Right atrium auricular region (tissue), 2 donors: Measurements from ENCODE around the gene ENTHD1. TPM values are rescaled to one million over a fixed set of nuclear protein-coding genes. Genes with fewer than 3 reads are reported as not detected.
"Not testable (repeated sequence)": the region's sequence is repeated elsewhere in the genome, so short reads cannot be mapped to it uniquely, and the experiment has no call there.

Source experiments
- DNase-seq: peaks from one replicate; pipeline ENCODE4 v3.0.0-alpha.2; 2019; ENCODE audit warnings: low spot score
- H3K27ac ChIP-seq, 2 donors: fragments of 200-600 bp; sonication (generic); 1 replicate in 1 of 2; 2 replicates in 1 of 2; pipeline ENCODE4 v1.5.1; 2016 to 2019
- H3K27me3 ChIP-seq, 2 donors: fragments of 200-600 bp; sonication (generic); one replicate each; pipeline versions ENCODE4 v1.5.1 to v1.6.0; 2017 to 2019
- H3K36me3 ChIP-seq: fragments of 200-600 bp; sonication (generic); one replicate; pipeline ENCODE4 v1.5.1; 2016
- H3K4me1 ChIP-seq, 2 donors: fragments of 200-600 bp; sonication (generic); one replicate each; pipeline versions ENCODE4 v1.5.1 to v1.6.0; 2017 to 2019
- H3K4me3 ChIP-seq, 2 donors: fragments of 200-600 bp; sonication (generic); 1 replicate in 1 of 2; 2 replicates in 1 of 2; pipeline ENCODE4 v1.5.1; 2017 to 2019; ENCODE audit warnings: mild to moderate bottlenecking in 1 of 2, moderate library complexity in 1 of 2
- H3K9me3 ChIP-seq, 2 donors: fragments of 200-600 bp; sonication (generic); one replicate each; pipeline ENCODE4 v1.5.1; 2019
- CTCF ChIP-seq, 2 donors: fragments of 200-600 bp; sonication (generic); IDR thresholded peaks; one replicate each; pipeline ENCODE4 v1.5.1; 2019; ENCODE audit warnings: antibody characterized with exemption in 2 of 2
- total RNA-seq, 2 donors: library from RNA; depleted of rRNA; stranded (reverse); fragments of >200 nt; gene quantifications; one replicate each; pipeline ENCODE4 v1.1.0, GENCODE V29; 2016

The ENTHD1 gene
- total RNA-seq, 2 donors from 2014 or later, result not detected

- H3K27ac ChIP-seq, result no peak overlapping the region
- no peak for DNase-seq
- H3K4me3 ChIP-seq, result no peak overlapping the region
- no peak for TF ChIP-seq CTCF (IDR thresholded peaks at IDR 0.05)
- no peaks in the 10 kb centered on the region for H3K36me3 ChIP-seq
- no peaks in the 10 kb centered on the region for H3K9me3 ChIP-seq
- no peaks in the 10 kb centered on the region for H3K27me3 ChIP-seq
- H3K4me1 ChIP-seq, result no peaks in the 10 kb centered on the region
Measured at GRCh38 chr22:39895682-39896081, 2.1 kb upstream of the ENTHD1 start.

DNA sequence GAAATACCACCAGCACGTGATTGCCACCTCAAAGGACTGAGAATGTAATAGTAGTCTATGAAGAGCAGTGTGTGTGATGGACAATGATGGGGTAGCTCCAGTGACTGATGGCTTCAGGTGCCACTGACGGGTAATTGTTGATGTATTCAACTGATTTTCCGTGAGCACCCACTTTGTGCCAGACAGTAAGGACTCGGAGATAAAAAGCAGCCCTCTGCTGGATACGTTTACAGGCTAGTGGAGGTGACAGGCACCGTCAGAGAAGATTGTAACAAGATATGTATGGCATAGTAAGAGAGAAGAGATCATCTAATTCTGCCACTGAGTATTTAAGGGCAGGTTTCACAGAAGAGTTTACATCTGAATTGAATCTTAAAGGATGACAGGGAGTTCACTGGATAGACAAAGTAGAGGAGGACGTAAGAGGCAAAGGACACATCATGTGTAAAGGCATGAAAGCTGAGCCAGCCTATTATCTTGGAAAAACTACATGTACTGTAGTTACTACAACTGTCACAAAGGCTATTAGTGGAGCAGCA is 1.1 kb upstream of the ENTHD1 start:
- H3K27me3 ChIP-seq, result no peaks in the 10 kb centered on the region
- DNase-seq, result no peak
- no peaks in the 10 kb centered on the region for H3K9me3 ChIP-seq
- no peak overlapping the region for H3K4me3 ChIP-seq
- no peak for TF ChIP-seq CTCF (IDR thresholded peaks at IDR 0.05)
- no peak overlapping the region for H3K27ac ChIP-seq
- no peaks in the 10 kb centered on the region for H3K4me1 ChIP-seq
- H3K36me3 ChIP-seq, result no peaks in the 10 kb centered on the region

DNA sequence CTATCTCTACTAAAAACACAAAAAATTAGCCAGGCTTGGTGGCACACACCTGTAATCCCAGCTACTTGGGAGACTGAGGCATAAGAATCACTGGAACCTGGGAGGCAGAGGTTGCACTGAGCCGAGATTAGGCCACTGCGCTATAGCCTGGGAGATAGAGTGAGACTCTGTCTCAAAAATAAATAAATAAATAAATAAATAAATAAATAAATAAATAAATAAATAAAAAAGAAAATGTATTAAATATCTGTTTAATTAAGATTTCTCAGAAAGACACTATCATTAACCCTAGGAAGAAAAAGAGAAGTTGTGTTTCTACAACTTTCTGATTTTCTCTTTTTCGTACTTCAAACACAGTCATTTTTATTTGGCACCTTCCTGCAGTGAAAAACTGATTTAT is 3.6 kb downstream of the ENTHD1 start:
- not testable (repeated sequence) for H3K9me3 ChIP-seq, DNase-seq, H3K4me1 ChIP-seq, H3K27ac ChIP-seq, H3K4me3 ChIP-seq, H3K36me3 ChIP-seq, H3K27me3 ChIP-seq

DNA sequence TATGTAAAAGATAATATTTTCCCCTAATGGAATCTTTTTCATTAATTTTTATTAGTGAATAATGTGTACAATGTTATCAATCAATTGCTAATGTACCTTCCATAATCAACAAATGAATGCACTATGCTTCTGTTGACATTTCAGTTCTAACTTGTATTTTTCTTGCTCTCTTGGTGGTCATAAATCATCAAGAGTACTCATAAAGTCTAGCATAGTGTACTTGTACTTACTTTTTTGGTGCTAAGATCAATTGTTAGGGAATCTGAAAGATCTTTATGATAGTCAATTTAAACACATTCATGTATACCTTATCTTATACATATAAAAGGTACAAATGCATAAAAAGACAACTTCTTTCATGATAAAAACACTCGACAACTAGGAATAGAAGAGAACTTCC is 10.5 kb downstream of the ENTHD1 start:
- no peak for DNase-seq
- TF ChIP-seq CTCF (IDR thresholded peaks at IDR 0.05), result no peak
- no peaks in the 10 kb centered on the region for H3K9me3 ChIP-seq
- no peak overlapping the region for H3K4me3 ChIP-seq
- H3K36me3 ChIP-seq, result no peaks in the 10 kb centered on the region
- no peak overlapping the region for H3K27ac ChIP-seq
- no peaks in the 10 kb centered on the region for H3K27me3 ChIP-seq
- H3K4me1 ChIP-seq, result no peaks in the 10 kb centered on the region

- no peak for TF ChIP-seq CTCF (IDR thresholded peaks at IDR 0.05)
- H3K4me3 ChIP-seq, result no peak overlapping the region
Measured at GRCh38 chr22:39880722-39881121, 12.8 kb downstream of the ENTHD1 start.

DNA sequence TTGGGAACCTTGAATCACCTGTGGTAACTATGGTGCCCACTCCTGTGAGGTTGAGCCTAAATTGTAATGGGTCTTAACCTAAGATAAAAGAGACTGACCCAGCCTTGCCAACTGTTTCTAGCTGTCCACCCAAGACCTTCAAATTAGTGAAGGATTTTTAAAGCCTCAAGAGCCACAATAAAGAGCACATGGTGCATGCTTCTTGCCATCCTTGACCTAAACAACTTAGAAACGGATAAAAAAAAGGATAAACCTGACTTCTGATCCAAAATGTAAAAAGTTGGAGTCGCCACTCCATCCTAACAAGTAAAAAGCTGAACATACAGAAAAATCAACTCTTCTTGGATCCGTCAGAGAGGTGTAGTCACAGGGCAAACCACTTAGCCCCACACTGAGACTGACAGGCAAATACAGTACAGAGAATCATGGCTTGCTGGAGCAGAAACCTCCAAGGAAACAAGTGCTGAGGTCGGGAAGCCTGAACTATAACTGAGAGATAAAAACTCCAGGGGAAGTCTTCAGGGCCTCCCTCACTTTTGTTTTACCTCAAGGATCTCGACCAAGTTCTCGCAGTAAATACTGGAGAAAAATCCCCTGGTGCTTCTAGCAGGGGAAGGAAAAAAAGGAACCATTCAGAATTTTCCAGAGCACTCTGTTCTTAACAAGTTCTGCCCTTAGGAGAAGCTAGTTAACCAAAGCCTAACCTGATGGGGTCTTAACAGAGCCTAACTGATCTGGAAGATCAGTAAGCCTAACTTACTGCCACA is 16.3 kb downstream of the ENTHD1 start:
- no peaks in the 10 kb centered on the region for H3K36me3 ChIP-seq
- TF ChIP-seq CTCF (IDR thresholded peaks at IDR 0.05), result no peak

More at GRCh38 chr22:39880722-39881121, 12.8 kb downstream of the ENTHD1 start:
- no peaks in the 10 kb centered on the region for H3K27me3 ChIP-seq
- no peaks in the 10 kb centered on the region for H3K36me3 ChIP-seq
- no peaks in the 10 kb centered on the region for H3K9me3 ChIP-seq
- H3K27ac ChIP-seq, result no peak overlapping the region
- no peak for DNase-seq
- H3K4me1 ChIP-seq, result no peaks in the 10 kb centered on the region

GRCh38 chr22:39875176-39875885 is 18.2 kb downstream of the ENTHD1 start:
- not testable (repeated sequence) for H3K4me3 ChIP-seq, H3K9me3 ChIP-seq, DNase-seq, H3K27ac ChIP-seq, H3K27me3 ChIP-seq, H3K4me1 ChIP-seq, H3K36me3 ChIP-seq

More for the DNA sequence above, 16.3 kb downstream of the ENTHD1 start:
- no peak overlapping the region for H3K27ac ChIP-seq
- H3K4me1 ChIP-seq, result no peaks in the 10 kb centered on the region
- H3K4me3 ChIP-seq, result no peak overlapping the region
- H3K27me3 ChIP-seq, result no peaks in the 10 kb centered on the region
- H3K9me3 ChIP-seq, result no peaks in the 10 kb centered on the region
- no peak for DNase-seq
